NCI-H748 treated with DMSO at 0.1 percent for 48 hours (cell line): ENCODE results near the gene SCAF1.
A peak's percentile ranks its signal among the peaks of the same experiment; 100 is the strongest.

Experiments used
- DNase-seq: peaks from one replicate; lab custom pipeline; 2025; lab: John Stamatoyannopoulos, UW

The SCAF1 gene

DNA sequence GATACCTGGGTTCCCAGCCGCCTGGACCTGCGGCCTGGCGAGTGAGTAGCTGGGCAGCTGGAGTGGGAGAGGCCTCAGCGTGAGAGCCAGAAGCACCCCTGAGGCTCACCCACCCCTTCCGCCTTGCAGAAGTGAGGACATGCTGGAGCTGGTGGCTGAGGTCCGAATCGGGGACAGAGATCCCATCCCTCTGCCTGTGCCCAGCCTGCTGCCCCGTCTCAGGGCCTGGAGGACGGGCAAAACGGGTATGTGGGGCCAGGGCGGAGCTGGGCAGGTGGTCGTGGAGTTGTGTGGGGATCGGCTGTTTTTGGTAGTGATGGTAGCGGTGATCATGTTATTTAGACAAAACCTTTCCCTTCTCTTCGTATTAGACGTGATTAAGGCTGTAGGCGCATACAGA, 4.6 kb downstream of the SCAF1 start:
- DNase-seq = no peak

DNA sequence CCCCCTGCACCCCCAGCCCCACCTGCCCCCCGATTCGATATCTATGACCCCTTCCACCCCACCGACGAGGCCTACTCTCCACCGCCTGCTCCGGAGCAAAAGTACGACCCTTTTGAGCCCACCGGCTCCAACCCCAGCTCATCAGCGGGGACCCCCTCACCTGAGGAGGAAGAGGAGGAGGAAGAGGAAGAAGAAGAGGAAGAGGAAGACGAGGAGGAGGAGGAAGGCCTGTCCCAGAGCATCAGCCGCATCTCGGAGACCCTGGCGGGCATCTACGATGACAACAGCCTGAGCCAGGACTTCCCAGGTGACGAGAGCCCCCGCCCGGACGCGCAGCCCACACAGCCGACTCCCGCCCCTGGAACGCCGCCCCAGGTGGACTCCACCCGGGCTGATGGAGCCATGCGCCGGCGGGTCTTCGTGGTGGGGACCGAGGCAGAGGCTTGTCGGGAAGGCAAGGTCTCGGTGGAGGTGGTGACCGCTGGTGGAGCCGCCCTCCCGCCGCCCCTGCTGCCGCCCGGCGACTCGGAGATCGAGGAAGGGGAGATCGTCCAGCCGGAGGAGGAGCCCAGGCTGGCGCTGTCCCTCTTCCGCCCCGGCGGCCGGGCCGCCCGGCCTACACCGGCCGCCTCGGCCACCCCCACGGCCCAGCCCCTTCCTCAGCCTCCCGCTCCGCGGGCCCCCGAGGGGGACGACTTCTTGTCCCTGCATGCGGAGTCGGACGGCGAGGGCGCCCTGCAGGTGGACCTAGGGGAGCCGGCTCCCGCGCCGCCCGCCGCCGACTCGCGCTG, 9.2 kb downstream of the SCAF1 start:
- no peak for DNase-seq

DNA sequence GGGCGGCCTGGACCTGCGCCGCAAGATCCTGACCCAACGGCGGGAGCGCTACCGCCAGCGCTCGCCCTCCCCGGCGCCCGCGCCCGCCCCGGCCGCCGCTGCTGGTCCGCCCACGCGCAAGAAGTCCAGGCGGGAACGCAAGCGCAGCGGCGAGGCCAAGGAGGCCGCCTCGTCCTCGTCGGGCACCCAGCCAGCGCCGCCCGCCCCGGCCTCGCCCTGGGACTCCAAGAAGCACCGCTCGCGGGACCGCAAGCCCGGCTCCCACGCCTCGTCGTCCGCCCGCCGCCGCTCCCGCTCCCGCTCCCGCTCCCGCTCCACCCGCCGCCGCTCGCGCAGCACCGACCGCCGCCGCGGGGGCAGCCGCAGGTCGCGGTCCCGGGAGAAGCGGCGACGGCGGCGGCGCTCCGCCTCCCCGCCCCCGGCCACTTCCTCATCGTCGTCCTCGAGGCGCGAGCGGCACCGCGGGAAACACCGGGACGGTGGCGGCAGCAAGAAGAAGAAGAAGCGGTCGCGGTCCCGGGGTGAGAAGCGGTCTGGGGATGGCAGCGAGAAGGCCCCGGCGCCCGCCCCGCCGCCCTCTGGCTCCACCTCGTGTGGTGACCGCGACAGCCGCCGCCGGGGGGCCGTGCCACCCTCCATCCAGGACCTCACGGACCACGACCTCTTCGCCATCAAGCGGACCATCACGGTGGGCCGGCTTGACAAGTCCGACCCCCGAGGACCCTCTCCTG, 10.0 kb downstream of the SCAF1 start:
- no peak for DNase-seq

- no peak for DNase-seq
Measured at GRCh38 chr19:49652551-49653465, 10.8 kb downstream of the SCAF1 start.

GRCh38 chr19:49653466-49653806, 11.4 kb downstream of the SCAF1 start:
- DNase-seq = no peak

DNA sequence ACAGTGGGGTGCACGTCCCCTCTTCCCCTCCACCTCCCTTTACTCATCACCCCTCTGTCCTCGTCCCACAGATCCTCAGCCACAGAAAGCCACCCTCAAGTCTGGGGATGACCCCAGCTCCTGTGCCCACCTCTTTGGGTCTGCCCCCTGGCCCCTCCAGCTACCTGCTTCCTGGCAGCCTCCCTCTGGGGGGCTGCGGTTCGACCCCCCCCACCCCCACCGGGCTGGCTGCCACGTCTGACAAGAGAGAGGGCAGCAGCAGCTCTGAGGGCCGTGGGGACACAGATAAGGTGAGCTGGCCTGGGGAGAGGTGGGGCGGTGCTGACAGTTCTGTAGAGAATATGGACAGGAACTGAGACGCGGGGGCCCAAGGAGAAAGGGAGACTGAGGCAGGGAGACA, 12.6 kb downstream of the SCAF1 start:
- DNase-seq = no peak

- DNase-seq = no peak
Measured at GRCh38 chr19:49655570-49656455, 13.8 kb downstream of the SCAF1 start.

GRCh38 chr19:49656456-49657109, 14.6 kb downstream of the SCAF1 start:
- DNase-seq = no peak

- DNase-seq = no peak
Measured at GRCh38 chr19:49657493-49658138, 15.6 kb downstream of the SCAF1 start.

GRCh38 chr19:49658139-49658517, 16.1 kb downstream of the SCAF1 start:
- no peak for DNase-seq

GRCh38 chr19:49658566-49659442, 16.8 kb downstream of the SCAF1 start:
- no peak for DNase-seq

GRCh38 chr19:49660338-49660961, 18.4 kb downstream of the SCAF1 start:
- no peak for DNase-seq

- no peak for DNase-seq
Measured at GRCh38 chr19:49662011-49662410, 20.0 kb downstream of the SCAF1 start.

DNA sequence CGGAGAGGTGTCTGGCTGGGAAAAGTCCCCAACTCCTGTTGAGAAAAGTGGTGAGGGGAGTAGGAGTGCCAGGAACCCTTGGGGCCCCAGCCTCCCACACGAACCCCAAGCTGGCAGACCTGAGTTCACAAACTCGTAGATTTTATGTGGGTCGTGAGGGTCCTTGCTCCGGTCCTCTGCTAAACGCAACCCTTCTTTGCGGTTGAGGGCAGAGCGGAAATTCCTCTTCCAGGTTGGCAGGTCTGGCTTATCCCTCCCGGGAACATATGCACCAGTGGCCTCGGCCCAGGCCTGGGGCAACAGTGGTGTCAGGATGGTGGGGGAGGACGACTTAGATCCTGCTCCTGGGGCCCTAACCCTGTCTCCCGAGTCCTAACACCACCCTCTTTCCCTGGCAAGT, 21.2 kb downstream of the SCAF1 start:
- DNase-seq = no peak

GRCh38 chr19:49664171-49665035, 22.4 kb downstream of the SCAF1 start:
- DNase-seq = peak; percentile 79

- peak; percentile 47 for DNase-seq
Measured at GRCh38 chr19:49665036-49665350, 23.0 kb downstream of the SCAF1 start.

- DNase-seq = peak; percentile 97
Measured at GRCh38 chr19:49665351-49666119, 23.5 kb downstream of the SCAF1 start, which contains the start of the genes BCL2L12 and IRF3. TSS of gene BCL2L12 (plus strand) at chr19:49665933. CDS start at chr19:49666693, 760 bp downstream. TSS of gene IRF3 (minus strand) at chr19:49665857. CDS start at chr19:49664838, 1,019 bp downstream.
